ENCODE data around the gene OVOL2.

Gene OVOL2

DNA sequence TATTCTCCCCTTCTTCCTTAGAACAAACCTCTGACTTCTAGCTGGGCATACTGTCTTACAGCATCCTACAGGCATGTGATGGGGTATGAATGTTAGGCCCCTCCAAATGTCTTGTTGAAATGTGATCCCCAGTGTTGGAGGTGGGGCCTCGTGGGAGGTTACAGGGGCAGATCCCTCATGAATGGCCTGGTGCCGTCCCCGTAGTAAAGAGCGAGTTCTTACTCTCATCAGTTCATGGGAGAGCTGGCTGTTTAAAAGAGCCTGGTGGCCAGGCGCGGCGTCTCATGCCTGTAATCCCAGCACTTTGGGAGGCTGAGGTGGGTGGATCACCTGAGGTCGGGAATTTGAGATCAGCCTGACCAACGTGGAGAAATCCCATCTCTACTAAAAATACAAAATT, 15.5 kb downstream of the OVOL2 start:
- no peak for DNase-seq (ENCODE audit: low read depth in 1 of 2, low spot score in 1 of 2)
- TF ChIP-seq, protein P1, sequence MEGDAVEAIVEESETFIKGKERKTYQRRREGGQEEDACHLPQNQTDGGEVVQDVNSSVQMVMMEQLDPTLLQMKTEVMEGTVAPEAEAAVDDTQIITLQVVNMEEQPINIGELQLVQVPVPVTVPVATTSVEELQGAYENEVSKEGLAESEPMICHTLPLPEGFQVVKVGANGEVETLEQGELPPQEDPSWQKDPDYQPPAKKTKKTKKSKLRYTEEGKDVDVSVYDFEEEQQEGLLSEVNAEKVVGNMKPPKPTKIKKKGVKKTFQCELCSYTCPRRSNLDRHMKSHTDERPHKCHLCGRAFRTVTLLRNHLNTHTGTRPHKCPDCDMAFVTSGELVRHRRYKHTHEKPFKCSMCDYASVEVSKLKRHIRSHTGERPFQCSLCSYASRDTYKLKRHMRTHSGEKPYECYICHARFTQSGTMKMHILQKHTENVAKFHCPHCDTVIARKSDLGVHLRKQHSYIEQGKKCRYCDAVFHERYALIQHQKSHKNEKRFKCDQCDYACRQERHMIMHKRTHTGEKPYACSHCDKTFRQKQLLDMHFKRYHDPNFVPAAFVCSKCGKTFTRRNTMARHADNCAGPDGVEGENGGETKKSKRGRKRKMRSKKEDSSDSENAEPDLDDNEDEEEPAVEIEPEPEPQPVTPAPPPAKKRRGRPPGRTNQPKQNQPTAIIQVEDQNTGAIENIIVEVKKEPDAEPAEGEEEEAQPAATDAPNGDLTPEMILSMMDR (IDR thresholded peaks at IDR 0.05; ENCODE audit: insufficient read depth, low read length): no peak
- no peak for TF ChIP-seq POLR2AphosphoS5 (IDR thresholded peaks at IDR 0.05; ENCODE audit: low read depth)
- TF ChIP-seq GABPA (IDR thresholded peaks at IDR 0.05; ENCODE audit: low read depth): no peak
- TF ChIP-seq SPI1 (IDR thresholded peaks at IDR 0.05; ENCODE audit: borderline replicate concordance, low read depth): no peak
- TF ChIP-seq, protein P2, sequence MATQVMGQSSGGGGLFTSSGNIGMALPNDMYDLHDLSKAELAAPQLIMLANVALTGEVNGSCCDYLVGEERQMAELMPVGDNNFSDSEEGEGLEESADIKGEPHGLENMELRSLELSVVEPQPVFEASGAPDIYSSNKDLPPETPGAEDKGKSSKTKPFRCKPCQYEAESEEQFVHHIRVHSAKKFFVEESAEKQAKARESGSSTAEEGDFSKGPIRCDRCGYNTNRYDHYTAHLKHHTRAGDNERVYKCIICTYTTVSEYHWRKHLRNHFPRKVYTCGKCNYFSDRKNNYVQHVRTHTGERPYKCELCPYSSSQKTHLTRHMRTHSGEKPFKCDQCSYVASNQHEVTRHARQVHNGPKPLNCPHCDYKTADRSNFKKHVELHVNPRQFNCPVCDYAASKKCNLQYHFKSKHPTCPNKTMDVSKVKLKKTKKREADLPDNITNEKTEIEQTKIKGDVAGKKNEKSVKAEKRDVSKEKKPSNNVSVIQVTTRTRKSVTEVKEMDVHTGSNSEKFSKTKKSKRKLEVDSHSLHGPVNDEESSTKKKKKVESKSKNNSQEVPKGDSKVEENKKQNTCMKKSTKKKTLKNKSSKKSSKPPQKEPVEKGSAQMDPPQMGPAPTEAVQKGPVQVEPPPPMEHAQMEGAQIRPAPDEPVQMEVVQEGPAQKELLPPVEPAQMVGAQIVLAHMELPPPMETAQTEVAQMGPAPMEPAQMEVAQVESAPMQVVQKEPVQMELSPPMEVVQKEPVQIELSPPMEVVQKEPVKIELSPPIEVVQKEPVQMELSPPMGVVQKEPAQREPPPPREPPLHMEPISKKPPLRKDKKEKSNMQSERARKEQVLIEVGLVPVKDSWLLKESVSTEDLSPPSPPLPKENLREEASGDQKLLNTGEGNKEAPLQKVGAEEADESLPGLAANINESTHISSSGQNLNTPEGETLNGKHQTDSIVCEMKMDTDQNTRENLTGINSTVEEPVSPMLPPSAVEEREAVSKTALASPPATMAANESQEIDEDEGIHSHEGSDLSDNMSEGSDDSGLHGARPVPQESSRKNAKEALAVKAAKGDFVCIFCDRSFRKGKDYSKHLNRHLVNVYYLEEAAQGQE (IDR thresholded peaks at IDR 0.05; ENCODE audit: insufficient replicate concordance, low read depth): no peak
- Histone ChIP-seq H3K4me3 (replicated peaks; ENCODE audit: insufficient read depth, low read length) (no peak overlapping the region), H3K27ac (replicated peaks) (no peak overlapping the region), H3K27me3 (ENCODE audit: insufficient read depth, poor library complexity, severe bottlenecking) (no peaks in the 10 kb centered on the region)

DNA sequence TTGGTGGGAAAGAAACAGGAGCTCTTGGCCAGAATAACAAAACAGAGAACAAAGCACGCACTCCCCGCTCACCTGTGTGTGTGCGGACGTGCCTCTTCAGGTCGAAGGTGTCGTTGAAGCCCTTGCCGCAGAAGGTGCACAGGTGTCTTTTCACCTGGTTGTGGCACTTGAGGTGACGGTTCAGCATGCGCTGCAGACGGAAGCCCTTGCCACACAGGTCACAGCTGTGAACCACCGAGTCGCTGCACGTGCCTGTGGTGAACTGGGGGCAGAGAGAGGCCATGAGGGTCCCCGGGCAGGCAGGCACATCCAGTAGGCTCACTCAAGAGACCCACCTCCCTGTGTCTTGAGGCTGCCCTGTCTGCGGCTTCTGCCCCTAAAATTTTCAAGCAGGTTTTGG, 16.3 kb downstream of the OVOL2 start:
- no peak overlapping the region for H3K4me3 ChIP-seq (replicated peaks; ENCODE audit: insufficient read depth, low read length)
- H3K27me3 ChIP-seq (ENCODE audit: insufficient read depth, poor library complexity, severe bottlenecking): no peaks in the 10 kb centered on the region
- no peak for TF ChIP-seq GABPA (IDR thresholded peaks at IDR 0.05; ENCODE audit: low read depth)
- TF ChIP-seq, protein P2 (IDR thresholded peaks at IDR 0.05; ENCODE audit: insufficient replicate concordance, low read depth): no peak
- TF ChIP-seq POLR2AphosphoS5 (IDR thresholded peaks at IDR 0.05; ENCODE audit: low read depth): no peak
- TF ChIP-seq, protein P1 (IDR thresholded peaks at IDR 0.05; ENCODE audit: insufficient read depth, low read length): no peak
- no peak for TF ChIP-seq SPI1 (IDR thresholded peaks at IDR 0.05; ENCODE audit: borderline replicate concordance, low read depth)
- DNase-seq (ENCODE audit: low read depth in 1 of 2, low spot score in 1 of 2): no peak
- H3K27ac ChIP-seq (replicated peaks): no peak overlapping the region

DNA sequence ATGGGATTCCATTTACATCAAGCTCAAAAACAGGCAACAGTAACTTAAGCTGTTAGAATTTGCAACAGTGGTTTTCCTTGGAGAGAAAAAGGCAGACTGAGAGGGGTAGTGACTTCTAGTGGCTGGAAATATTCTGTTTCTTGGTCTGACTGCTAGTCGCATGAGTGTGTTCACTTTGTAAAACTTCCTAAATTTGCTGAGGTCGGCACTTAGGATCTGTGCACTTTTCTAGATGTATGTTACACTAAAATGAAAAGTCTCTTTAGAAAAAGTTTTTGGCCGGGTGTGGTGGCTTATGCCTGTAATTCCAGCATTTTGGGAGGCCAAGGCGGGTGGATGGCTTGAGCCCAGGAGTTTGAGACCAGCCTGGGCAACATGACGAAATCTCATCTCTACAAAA, 18.7 kb downstream of the OVOL2 start:
- no peak overlapping the region for H3K27ac ChIP-seq (replicated peaks)
- H3K27me3 ChIP-seq (ENCODE audit: insufficient read depth, poor library complexity, severe bottlenecking): no peaks in the 10 kb centered on the region

More for the DNA sequence above, 18.7 kb downstream of the OVOL2 start:
- DNase-seq (ENCODE audit: low read depth in 1 of 2, low spot score in 1 of 2): no peak
- TF ChIP-seq GABPA (IDR thresholded peaks at IDR 0.05; ENCODE audit: low read depth) (no peak), POLR2AphosphoS5 (IDR thresholded peaks at IDR 0.05; ENCODE audit: low read depth) (no peak), SPI1 (IDR thresholded peaks at IDR 0.05; ENCODE audit: borderline replicate concordance, low read depth) (no peak)
- TF ChIP-seq, protein P1 (IDR thresholded peaks at IDR 0.05; ENCODE audit: insufficient read depth, low read length): no peak
- TF ChIP-seq, protein P2 (IDR thresholded peaks at IDR 0.05; ENCODE audit: insufficient replicate concordance, low read depth): no peak
- H3K4me3 ChIP-seq (replicated peaks; ENCODE audit: insufficient read depth, low read length): no peak overlapping the region
